Glutamatergic neuron (in vitro differentiated cells): ENCODE data around the gene KAT6B. TPM values are rescaled to one million over a fixed set of nuclear protein-coding genes. Genes with fewer than 3 reads are reported as not detected.

Experiments used
- DNase-seq: peaks from one replicate; pipeline ENCODE4 v3.0.0; 2022
- H3K27ac Mint-ChIP-seq: one replicate; pipeline ENCODE4 v1.8.0; 2020; ENCODE audit warnings: mild to moderate bottlenecking, mixed read lengths, inconsistent platforms; ENCODE audit not compliant: unreplicated experiment
- H3K27me3 Mint-ChIP-seq: one replicate; pipeline ENCODE4 v1.8.0; 2020; ENCODE audit warnings: mild to moderate bottlenecking, moderate library complexity, mixed read lengths, inconsistent platforms; ENCODE audit not compliant: unreplicated experiment
- H3K36me3 Mint-ChIP-seq: one replicate; pipeline ENCODE4 v1.8.0; 2020; ENCODE audit warnings: mild to moderate bottlenecking, mixed read lengths, inconsistent platforms; ENCODE audit not compliant: unreplicated experiment
- H3K4me1 Mint-ChIP-seq: one replicate; pipeline ENCODE4 v1.8.0; 2020; ENCODE audit warnings: mild to moderate bottlenecking, low read depth, mixed read lengths, inconsistent platforms; ENCODE audit not compliant: unreplicated experiment
- H3K4me3 Mint-ChIP-seq: one replicate; pipeline ENCODE4 v1.8.0; 2020; ENCODE audit warnings: mild to moderate bottlenecking, mixed read lengths, inconsistent platforms; ENCODE audit not compliant: unreplicated experiment
- H3K9me3 Mint-ChIP-seq: one replicate; pipeline ENCODE4 v1.8.0; 2020; ENCODE audit warnings: mild to moderate bottlenecking, moderate library complexity, mixed read lengths, inconsistent platforms; ENCODE audit not compliant: unreplicated experiment
- total RNA-seq: library from RNA; stranded (reverse); fragmentation: NEBNext Ultra II Directional; extraction: Animal tissue kit (Norgen Biotek cat#: 25700); gene quantifications from one replicate; pipeline ENCODE4 v1.2.1, GENCODE V29; 2021; ENCODE audit not compliant: unreplicated experiment
- TF ChIP-seq, protein P1 (sequence below): fragments of 200-600 bp; sonication (generic); IDR thresholded peaks from one replicate; pipeline ENCODE4 v1.5.0; 2021; ENCODE audit not compliant: partially characterized antibody, unreplicated experiment

KAT6B gene
- total RNA-seq, 1 donor from 2014 or later: 75.3 TPM

DNA sequence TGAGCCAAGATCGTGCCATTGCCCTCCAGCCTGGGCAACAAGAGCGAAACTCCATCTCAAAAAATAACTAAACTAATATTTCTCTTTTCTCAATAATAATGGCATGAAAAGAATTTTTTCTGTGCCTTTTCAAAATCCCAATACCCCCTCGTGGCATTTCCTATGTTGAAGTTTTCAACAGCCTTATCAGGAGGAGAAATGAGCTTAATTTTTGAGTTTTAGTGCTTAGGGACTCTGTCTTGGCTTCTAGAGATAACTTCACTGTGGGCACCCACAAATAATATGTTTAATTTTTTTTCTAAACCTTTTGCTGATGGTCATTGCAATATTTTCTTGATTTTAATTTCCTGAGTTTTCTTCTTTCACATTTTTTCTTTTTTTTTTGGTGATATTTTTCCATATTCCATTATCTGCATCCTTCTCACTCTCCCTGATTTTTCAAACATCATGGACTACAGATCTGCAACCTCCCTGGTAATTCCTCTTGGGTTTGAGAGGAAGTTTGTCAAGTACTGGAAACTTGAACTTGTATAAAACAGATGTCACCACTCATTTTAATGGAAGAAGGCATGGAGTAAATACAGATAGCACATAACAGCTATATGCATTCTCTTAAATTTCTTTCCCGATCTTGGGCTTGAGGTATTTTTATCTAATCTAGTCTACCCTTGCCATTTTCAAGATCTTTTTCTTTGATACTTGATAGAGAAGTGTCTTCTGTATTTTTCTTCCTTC, 84.0 kb downstream of the KAT6B start:
- H3K36me3 Mint-ChIP-seq: no peaks in the 10 kb centered on the region
- no peak for DNase-seq
- no peak overlapping the region for H3K4me3 Mint-ChIP-seq
- H3K27ac Mint-ChIP-seq: no peak overlapping the region
- peaks cover 2% of the 10 kb centered on the region for H3K9me3 Mint-ChIP-seq
- peaks cover 1% of the 10 kb centered on the region for H3K27me3 Mint-ChIP-seq
- peaks cover 14% of the 10 kb centered on the region for H3K4me1 Mint-ChIP-seq
- TF ChIP-seq, protein P1, sequence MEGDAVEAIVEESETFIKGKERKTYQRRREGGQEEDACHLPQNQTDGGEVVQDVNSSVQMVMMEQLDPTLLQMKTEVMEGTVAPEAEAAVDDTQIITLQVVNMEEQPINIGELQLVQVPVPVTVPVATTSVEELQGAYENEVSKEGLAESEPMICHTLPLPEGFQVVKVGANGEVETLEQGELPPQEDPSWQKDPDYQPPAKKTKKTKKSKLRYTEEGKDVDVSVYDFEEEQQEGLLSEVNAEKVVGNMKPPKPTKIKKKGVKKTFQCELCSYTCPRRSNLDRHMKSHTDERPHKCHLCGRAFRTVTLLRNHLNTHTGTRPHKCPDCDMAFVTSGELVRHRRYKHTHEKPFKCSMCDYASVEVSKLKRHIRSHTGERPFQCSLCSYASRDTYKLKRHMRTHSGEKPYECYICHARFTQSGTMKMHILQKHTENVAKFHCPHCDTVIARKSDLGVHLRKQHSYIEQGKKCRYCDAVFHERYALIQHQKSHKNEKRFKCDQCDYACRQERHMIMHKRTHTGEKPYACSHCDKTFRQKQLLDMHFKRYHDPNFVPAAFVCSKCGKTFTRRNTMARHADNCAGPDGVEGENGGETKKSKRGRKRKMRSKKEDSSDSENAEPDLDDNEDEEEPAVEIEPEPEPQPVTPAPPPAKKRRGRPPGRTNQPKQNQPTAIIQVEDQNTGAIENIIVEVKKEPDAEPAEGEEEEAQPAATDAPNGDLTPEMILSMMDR: no peak

DNA sequence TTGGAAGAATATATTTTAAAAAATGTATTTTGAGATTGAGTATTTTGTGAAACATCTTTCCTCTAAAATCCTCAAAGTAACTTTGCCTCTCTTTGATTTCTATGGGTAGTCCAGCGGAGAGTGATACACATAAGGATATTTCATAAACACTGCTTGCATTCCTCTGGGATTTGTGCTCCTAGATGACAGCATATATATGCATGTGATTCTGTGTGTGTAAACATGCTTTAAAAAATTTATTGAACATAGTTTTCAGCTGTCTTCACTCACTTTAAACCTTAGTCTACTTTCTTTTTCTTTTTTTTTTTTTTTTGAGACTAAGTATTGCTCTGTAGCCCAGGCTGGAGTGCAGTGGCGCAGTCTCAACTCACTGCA, 84.6 kb downstream of the KAT6B start:
- H3K27ac Mint-ChIP-seq: no peak overlapping the region
- no peak for DNase-seq
- H3K9me3 Mint-ChIP-seq: peaks cover 2% of the 10 kb centered on the region
- no peaks in the 10 kb centered on the region for H3K36me3 Mint-ChIP-seq
- peaks cover 1% of the 10 kb centered on the region for H3K27me3 Mint-ChIP-seq
- H3K4me1 Mint-ChIP-seq: peaks cover 18% of the 10 kb centered on the region
- TF ChIP-seq, protein P1: no peak
- no peak overlapping the region for H3K4me3 Mint-ChIP-seq

- Mint-ChIP-seq H3K27ac (no peak overlapping the region), H3K36me3 (no peaks in the 10 kb centered on the region), H3K27me3 (peaks cover 1% of the 10 kb centered on the region), H3K4me1 (peaks cover 14% of the 10 kb centered on the region), H3K9me3 (peaks cover 2% of the 10 kb centered on the region), H3K4me3 (no peak overlapping the region)
- TF ChIP-seq, protein P1: no peak
- DNase-seq: no peak
Measured at GRCh38 chr10:74912182-74912581, 85.8 kb downstream of the KAT6B start.

- DNase-seq: no peak
- TF ChIP-seq, protein P1: no peak
Measured at GRCh38 chr10:74912682-74913081, 86.3 kb downstream of the KAT6B start.

GRCh38 chr10:74913377-74913979, 87.1 kb downstream of the KAT6B start:
- TF ChIP-seq, protein P1: no peak
- H3K4me1 Mint-ChIP-seq: peaks cover 19% of the 10 kb centered on the region
- H3K9me3 Mint-ChIP-seq: peaks cover 2% of the 10 kb centered on the region
- H3K27ac Mint-ChIP-seq: no peak overlapping the region
- H3K4me3 Mint-ChIP-seq: no peak overlapping the region
- H3K27me3 Mint-ChIP-seq: peaks cover 1% of the 10 kb centered on the region
- DNase-seq: no peak
- H3K36me3 Mint-ChIP-seq: no peaks in the 10 kb centered on the region

More at GRCh38 chr10:74912682-74913081, 86.3 kb downstream of the KAT6B start:
- Mint-ChIP-seq H3K4me3 (no peak overlapping the region), H3K27ac (no peak overlapping the region), H3K9me3 (peaks cover 2% of the 10 kb centered on the region), H3K4me1 (peaks cover 19% of the 10 kb centered on the region), H3K36me3 (no peaks in the 10 kb centered on the region), H3K27me3 (peaks cover 1% of the 10 kb centered on the region)
